GM19467 (cell line): Measurements from ENCODE around the gene PLCG1.

Experiments
- ATAC-seq: cut with Tn5 transposase; IDR thresholded peaks from one replicate; pipeline ENCODE4 v1.9.1; 2021; ENCODE audit warnings: mild to moderate bottlenecking, moderate library complexity; ENCODE audit not compliant: unreplicated experiment

Gene PLCG1

DNA sequence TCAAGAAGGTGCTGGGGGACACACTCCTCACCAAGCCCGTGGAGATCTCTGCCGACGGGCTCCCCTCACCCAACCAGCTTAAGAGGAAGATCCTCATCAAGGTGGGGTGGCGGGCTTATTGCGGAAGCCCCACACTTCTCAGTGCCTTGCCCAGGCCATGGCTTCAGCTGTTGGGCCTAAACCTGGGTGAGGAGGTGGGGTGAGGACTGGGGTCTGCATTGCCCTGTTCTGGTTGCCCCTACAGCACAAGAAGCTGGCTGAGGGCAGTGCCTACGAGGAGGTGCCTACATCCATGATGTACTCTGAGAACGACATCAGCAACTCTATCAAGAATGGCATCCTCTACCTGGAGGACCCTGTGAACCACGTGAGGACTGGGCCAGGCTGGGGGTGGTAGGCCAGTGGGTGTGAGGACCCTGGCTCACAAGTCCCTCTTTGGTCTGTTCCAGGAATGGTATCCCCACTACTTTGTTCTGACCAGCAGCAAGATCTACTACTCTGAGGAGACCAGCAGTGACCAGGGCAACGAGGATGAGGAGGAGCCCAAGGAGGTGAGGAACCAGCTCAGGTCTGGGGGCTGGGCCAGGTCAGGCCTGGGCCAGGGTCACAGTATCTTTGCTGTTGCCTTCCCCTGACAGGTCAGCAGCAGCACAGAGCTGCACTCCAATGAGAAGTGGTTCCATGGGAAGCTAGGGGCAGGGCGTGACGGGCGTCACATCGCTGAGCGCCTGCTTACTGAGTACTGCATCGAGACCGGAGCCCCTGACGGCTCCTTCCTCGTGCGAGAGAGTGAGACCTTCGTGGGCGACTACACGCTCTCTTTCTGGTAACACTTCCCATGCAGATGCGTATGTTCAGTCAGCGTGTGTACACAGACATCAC is 27.9 kb downstream of the PLCG1 start:
- no peak for ATAC-seq

DNA sequence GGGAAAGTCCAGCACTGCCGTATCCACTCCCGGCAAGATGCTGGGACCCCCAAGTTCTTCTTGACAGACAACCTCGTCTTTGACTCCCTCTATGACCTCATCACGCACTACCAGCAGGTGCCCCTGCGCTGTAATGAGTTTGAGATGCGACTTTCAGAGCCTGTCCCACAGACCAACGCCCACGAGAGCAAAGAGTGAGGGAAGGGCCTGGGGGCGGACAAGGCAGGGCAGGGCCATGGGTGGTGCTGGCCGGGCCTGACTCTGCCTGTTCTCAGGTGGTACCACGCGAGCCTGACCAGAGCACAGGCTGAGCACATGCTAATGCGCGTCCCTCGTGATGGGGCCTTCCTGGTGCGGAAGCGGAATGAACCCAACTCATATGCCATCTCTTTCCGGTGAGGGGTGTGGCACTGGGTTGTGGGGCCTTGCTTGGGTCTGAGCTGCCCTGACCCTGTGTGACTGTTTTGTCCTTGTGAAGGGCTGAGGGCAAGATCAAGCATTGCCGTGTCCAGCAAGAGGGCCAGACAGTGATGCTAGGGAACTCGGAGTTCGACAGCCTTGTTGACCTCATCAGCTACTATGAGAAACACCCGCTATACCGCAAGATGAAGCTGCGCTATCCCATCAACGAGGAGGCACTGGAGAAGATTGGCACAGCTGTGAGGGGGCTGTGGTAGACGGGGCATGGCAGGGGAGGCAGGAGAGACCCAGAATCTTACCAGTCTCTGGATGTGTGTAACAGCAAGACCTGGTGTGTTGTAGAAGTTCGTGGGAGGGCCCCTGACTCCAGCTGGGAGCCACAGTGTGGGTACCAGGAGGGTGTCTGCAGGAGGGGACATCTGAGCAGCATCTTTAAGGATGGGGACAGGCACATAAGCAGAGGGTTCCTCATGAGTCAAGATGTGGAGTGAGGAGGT is 29.1 kb downstream of the PLCG1 start:
- ATAC-seq = no peak

DNA sequence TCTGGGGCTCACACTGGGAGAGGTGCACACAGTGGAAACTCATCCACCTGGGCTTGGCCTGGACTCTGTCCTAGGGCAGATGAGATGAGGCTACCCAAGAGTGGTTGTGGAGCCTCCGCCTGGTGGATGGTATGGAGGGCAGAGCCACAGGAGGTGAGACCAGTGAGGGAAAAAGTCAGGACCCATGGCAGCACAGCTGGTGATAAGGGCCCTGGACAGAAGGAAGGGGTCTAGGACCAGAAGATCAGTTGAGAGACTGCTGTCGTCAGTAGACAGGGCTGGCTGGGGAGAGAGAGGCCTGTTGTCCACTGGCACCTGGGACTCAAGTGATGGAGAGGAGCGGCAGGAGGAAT is 29.8 kb downstream of the PLCG1 start:
- no peak for ATAC-seq

DNA sequence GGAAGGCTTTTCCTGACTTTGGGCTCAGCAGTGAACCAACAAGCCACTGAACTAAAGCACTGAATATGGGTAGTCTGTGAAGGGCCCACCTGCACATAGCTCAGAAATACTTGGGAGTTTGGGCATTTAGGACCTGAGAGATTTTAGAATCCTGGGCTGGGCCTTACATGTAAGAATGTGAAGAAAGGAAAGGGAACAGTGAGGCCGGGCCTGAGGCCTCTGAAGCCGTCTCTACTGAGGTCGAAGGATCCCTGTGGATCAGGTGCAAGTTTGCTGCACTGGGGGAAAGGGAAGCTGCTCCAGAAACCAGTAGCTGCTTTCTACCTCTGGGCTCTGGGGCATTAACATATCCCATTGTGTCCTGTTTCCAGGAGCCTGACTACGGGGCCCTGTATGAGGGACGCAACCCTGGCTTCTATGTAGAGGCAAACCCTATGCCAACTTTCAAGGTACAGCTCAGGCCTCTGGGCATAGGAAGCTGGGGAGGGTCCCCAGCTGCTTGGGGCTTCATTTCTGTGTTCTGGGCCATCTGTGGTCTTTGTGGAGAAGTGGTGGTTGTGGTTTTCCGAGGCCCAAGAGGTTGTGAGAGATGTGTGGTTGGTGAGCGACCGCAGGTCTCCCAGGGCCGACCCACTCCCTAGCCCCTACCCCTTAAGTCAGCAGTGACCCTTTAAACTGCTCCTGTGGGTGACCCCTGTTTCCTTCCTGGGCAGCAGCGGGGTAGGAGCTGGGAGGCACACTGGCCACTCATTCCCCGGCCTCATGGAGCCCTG is 30.3 kb downstream of the PLCG1 start:
- ATAC-seq = no peak

DNA sequence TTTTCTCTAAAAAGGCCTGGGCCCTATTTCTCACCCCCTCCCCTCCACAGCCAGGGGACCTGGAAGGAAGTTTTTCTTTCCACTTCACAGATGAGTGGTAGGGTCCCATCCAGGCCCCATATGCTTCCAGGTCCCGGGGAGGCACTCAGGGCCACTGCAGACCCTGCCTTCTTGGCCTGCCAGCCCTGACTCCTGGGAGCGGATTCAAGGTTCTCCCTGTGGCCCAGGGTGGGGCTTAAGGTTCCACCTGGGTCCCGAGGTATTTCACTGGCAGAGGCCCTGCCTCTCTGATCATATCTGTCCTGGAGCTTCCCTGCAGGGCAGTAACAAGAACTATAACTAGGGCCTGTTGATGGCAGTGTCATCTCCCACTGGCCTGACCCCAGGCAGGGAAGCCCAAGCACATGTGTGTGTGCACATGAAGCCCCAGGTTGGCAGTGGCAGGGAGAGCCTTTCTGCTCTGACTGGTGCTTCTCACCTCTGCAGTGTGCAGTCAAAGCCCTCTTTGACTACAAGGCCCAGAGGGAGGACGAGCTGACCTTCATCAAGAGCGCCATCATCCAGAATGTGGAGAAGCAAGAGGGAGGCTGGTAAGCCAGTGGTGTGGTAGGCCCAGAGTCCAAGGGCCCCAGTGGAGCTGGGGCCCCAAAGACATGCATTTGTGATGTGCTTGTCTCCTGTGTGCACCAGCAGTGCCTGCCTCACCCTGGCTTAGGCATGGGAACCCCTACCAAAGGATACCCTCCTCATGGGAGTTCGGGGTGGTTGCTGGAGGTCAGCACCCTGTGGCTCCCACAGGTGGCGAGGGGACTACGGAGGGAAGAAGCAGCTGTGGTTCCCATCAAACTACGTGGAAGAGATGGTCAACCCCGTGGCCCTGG is 31.2 kb downstream of the PLCG1 start:
- no peak for ATAC-seq

DNA sequence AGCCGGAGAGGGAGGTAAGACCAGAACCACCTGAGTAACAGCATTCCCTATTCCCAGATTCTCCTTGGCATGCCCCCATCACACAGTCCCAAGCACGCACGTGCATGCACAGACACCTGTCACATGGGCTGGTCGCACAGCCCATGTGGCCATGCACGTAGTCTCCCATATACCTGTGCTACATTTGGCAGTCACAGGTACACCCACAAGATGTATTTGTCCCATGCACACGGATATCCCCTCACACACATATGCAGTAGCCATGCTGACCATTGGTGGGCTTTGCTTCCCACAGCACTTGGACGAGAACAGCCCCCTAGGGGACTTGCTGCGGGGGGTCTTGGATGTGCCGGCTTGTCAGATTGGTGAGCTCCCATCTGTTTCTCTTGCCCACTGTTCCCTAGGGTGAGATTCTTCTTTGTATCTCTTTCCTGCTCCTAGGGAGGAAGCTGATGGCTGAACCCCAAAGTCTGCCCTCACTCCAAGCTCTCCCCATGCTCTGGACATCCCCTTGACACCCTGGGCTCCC is 31.9 kb downstream of the PLCG1 start:
- no peak for ATAC-seq

DNA sequence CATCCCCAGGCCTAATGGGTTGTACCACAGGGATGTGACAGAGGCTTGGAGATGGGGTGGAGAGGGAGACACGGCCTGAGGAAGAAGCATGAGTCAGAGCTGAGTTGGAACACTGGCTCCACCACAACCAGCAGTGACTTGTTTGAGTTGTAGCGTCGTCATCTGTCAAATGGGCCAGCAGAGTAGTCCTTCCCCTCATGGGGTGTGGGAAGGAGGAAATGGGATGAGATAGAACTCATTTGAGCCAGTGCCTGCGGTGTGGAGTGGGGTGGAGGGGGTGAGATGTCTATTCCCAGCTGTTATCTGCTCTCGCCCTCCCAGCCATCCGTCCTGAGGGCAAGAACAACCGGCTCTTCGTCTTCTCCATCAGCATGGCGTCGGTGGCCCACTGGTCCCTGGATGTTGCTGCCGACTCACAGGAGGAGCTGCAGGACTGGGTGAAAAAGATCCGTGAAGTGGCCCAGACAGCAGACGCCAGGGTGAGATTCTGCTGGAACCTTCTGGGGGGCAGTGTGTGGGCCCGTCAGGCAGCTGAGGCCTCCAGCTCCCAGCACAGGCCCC is 32.5 kb downstream of the PLCG1 start:
- no peak for ATAC-seq

DNA sequence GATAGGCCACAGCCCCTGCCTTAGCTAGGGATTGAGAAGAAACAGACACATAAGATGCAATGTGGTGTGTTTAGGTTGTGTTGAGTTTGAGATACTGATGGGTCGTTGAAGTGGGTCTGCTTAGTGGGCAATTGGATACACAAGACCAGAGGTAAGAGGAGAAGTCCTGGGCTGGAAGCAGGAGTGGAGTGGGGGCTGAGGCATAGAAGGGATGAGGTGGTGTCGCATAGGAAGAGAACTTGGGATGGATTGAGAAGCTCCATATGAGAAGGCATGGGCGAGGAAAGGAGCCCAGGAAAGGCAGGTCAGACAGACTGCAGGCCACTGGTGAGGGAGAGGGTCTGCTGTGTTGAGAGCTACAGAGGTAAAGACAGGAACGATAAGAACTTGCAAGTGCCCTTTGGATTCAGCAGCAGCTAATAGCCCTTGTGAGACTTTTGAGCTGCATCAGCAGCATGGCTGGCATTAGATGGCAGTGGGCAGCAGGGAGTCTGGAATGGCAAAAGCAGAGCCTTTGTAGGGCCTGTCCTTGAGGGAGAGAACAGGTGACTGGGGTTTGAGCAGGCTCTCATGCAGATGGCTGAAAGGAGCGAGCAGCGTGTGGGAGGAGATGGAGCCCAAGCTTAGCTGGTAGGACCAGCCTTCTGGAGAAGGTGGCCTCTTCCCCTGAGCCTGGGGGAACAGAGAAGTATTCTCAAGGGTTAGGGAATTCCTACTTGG is 33.2 kb downstream of the PLCG1 start:
- ATAC-seq = no peak

DNA sequence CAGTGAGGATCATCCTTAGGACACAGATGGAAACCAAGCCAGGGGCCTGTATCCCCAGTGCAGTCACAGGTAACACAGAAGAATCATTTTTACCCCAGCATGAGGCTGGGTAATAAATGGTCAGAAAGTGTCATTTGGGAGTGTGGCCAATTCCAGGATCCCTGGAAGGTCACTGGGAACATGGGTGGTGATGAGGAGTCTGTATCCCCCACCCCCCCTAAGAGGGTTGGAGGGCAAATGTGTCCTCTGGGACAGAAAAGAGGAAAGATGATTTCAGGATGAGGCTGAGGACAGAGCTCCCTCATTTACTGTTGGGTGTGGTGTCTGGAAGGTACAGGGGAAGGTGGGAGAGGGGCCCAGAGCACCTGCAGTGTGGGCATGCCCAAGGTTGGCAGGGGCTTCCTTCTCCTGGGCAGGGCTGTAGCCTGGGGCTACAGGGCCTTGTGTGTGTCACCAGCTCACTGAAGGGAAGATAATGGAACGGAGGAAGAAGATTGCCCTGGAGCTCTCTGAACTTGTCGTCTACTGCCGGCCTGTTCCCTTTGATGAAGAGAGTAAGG is 34.5 kb downstream of the PLCG1 start:
- ATAC-seq = no peak

DNA sequence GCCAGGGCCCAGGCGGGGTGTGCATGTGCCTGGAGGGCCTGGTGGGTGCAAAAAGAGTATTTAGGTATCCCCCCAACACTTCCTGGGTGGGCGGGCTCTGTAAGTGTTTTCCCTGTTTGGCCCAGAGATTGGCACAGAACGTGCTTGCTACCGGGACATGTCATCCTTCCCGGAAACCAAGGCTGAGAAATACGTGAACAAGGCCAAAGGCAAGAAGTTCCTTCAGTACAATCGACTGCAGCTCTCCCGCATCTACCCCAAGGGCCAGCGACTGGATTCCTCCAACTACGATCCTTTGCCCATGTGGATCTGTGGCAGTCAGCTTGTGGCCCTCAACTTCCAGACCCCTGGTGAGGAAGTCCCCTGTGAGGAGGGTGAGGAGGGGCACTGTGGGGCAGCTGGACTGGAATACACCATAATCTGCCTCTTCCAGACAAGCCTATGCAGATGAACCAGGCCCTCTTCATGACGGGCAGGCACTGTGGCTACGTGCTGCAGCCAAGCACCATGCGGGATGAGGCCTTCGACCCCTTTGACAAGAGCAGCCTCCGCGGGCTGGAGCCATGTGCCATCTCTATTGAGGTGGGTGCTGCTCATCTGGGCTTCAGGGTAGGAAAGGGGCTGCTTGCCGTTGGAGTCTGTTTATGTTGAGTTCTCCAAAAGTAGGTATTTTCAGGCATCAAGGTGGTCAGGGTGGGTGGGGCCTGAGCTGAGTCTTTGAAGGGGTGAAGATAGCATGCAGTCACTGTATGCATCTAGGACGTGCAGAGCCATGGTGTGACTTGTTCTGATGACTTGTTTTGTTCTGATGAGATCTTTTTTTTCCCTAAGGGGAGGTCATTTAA is 35.2 kb downstream of the PLCG1 start:
- no peak for ATAC-seq

DNA sequence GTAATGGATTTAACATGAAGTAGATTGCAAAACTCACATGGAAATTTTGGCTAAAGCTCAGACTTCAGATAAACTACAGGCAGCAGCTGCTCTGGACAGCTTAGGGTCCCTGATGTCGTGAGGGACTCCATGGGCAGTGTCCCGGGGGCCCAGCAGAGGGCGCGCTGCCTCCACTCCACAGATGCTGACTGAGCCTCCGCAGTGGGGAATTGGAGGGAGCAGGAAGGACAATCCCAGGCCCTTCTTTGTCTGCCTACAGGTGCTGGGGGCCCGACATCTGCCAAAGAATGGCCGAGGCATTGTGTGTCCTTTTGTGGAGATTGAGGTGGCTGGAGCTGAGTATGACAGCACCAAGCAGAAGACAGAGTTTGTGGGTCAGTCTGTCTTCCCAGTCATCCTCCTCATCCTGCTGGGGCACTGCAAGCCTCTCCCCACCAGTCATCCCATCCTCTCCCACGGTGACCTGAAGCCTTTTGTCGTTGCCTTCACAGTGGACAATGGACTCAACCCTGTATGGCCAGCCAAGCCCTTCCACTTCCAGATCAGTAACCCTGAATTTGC is 35.9 kb downstream of the PLCG1 start:
- ATAC-seq = no peak

DNA sequence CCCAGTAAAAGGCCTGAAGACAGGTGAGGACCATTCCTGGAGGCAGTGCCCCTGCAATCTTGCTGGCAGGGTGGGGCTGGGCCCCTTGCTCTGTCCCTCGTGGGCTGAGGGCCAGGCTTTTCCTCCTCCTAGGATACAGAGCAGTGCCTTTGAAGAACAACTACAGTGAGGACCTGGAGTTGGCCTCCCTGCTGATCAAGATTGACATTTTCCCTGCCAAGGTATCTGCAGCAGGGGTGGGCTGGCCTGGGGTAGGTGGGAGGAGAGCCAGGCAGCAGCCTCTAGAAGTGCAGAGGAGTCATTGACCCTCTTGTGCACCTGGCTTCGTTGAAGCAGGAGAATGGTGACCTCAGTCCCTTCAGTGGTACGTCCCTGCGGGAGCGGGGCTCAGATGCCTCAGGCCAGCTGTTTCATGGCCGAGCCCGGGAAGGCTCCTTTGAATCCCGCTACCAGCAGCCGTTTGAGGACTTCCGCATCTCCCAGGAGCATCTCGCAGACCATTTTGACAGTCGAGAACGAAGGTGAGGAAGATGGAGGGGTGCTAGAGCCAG is 36.5 kb downstream of the PLCG1 start:
- no peak for ATAC-seq

DNA sequence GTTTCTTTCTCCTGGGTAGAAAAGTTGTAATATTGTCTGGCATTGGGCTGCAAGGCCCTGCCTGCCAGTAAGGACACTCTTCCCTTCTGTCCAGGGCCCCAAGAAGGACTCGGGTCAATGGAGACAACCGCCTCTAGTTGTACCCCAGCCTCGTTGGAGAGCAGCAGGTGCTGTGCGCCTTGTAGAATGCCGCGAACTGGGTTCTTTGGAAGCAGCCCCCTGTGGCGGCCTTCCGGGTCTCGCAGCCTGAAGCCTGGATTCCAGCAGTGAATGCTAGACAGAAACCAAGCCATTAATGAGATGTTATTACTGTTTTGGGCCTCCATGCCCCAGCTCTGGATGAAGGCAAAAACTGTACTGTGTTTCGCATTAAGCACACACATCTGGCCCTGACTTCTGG is 37.0 kb downstream of the PLCG1 start:
- ATAC-seq = no peak

DNA sequence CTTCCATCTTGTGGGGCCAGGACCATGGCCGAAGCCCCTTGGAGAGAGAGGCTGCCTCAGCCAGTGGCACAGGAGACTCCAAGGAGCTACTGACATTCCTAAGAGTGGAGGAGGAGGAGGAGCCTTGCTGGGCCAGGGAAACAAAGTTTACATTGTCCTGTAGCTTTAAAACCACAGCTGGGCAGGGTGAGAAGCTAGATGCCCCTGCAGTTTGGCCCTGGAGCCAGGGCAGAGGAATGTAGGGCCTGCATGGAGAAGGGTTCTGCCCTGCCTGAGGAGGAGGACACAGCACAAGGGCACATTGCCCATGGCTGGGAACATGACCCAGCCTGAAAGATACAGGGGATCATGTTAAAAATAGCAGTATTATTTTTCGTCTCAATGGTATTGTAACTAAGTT is 37.4 kb downstream of the PLCG1 start:
- no peak for ATAC-seq

DNA sequence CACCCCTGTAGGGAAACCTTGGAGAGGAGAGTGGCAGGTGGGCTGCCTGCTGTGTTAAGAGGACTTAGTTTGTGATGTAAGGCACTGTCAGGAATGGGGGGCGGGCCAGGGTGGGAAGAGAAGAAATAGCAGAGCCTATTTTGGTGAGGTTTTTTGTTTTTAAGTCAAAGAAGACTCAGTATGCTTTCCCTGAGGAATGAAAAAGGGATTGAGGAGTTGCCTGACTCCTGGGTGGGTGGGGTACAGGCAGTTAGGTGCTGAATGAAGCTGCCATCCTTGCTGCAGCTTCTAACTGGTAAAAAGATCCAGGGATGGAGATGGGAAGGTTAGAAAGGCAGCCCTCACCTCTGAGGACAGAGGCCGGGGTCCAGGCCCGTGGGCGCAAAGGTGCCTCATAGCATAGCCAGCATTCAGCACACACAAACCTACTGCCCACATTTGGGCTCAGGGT is 37.9 kb downstream of the PLCG1 start:
- no peak for ATAC-seq

DNA sequence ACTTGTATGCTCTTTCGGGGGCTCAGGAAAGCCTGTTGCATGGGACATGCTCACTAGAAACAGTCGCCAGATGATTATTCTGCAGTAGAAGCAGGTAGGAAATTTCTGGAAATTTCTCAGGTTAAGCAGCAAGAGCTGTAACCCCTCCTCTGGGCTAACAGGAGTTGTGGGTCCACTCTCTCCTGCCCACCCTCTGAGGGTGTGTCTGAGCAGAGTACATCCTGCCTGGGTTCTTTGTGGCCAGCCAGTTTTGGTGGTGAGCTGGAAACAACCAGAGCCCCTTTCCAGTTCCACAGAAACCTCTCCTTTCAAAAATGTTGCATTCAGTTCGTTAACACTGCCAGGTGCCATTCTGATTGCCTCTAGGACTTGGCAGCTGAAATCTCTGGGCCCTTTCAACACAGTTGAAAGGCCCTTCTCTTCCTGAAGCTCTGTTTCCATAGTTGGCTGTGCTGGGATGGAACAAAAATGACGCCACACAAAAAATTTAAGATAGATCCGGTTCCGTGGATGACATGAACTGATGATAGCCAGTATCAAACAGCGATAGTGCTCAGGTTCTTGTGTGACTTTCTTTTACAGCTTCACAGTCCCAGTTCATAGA is 38.5 kb downstream of the PLCG1 start:
- ATAC-seq = no peak
